GM21526 (cell line): Measurements from ENCODE around the gene KANK3.

Experiments
- ATAC-seq: cut with Tn5 transposase; IDR thresholded peaks from one replicate; pipeline ENCODE4 v1.9.1; 2021; ENCODE audit warnings: moderate library complexity; ENCODE audit not compliant: unreplicated experiment, low FRiP score

Gene KANK3

DNA sequence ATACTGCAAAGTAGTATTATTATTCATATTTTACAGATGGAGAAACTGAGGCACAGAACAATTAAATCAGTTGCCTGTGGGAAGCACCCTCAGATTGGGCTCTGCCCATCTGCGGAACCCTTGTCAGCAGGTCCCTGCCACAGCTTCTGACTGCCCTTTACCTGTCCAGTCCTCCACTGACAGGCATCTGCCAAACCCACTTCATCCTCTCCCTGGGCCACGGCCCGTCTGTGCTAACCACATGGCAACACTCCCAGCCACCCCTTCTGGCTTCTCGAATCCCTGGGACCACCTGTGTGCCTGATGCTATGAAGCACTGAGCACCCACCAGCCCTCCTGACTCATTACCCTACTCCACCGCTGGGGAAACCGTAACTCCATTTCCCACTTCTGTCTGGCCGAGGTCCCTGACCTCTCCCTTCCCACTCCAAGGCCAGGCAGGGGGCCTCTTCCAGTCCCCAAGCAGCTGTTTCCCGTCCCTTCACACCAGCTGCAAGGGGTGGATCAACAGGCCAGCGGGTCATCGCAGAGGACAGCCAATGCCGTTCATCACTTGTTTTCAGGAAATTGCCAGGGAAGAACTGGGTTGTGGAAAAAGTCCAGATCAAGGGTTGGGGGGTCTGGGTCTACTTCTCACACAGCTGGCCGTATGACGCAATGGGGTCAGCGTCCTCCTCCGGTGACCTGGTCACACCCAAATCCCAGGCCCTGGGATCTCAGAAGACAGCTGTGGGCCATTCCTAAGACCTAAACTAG, 2.5 kb downstream of the KANK3 start:
- no peak for ATAC-seq

DNA sequence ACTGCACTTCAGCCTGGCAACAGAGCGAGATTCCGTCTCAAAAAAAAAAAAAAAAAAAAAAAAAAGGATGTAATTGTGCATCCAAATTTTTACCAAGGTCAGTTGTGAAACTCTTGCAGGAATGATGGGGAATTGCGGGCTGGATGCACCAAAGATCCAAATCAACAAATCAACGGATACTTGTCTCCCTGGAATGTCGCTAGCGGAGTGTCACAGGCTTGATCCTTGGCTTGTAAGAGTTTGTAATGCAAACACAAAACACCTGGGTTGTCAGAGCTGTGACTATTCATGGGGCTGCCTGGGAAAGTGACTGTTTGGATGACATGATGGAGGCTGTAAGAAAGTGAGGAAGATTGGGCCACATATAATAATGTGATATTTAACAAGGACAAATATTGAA, 4.2 kb downstream of the KANK3 start:
- no peak for ATAC-seq

DNA sequence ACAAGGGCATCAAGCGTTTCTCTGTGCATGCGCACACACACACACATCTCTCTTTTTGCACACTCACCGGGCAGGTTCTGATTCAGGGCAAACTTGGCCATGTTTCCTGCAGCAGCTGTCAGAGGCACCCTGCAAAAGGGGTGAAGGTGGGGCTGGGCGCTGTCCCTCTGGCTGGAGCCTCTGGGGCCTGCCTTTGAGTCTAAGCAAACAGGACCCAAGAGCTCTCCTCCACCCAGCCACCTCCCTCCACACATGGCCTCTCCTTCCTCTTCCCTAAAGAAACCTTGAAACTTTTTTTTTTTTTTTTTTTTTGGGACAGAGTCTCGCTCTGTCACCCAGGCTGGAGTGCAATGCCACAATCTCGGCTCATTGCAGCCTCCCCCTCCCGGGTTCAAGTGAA, 5.3 kb downstream of the KANK3 start:
- ATAC-seq, result no peak

- ATAC-seq, result no peak
Measured at GRCh38 chr19:8336660-8337059, 6.4 kb downstream of the KANK3 start.

DNA sequence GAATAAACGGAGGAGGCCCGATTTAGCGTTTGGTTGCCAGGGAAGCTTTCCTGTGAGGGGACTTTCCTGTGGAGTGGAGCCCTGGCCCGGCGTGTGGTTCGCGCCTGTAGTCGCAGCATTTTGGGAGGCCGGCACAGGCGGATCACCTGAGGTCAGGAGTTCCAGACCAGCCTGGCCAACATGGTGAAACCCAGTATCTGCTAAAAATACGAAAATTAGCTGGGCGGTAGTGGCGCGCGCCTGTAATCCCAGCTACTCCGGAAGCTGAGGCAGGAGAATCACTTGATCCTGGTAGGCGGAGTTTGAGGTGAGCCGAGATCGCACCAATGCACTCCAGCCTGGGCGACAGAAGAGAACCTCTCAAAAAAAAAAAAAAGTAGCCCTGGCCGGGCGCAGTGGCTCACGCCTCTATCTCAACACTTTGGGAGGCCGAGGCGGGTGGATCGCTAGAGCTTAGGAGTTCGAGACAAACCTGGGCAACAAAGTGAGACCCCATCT, 6.9 kb downstream of the KANK3 start:
- no peak for ATAC-seq

DNA sequence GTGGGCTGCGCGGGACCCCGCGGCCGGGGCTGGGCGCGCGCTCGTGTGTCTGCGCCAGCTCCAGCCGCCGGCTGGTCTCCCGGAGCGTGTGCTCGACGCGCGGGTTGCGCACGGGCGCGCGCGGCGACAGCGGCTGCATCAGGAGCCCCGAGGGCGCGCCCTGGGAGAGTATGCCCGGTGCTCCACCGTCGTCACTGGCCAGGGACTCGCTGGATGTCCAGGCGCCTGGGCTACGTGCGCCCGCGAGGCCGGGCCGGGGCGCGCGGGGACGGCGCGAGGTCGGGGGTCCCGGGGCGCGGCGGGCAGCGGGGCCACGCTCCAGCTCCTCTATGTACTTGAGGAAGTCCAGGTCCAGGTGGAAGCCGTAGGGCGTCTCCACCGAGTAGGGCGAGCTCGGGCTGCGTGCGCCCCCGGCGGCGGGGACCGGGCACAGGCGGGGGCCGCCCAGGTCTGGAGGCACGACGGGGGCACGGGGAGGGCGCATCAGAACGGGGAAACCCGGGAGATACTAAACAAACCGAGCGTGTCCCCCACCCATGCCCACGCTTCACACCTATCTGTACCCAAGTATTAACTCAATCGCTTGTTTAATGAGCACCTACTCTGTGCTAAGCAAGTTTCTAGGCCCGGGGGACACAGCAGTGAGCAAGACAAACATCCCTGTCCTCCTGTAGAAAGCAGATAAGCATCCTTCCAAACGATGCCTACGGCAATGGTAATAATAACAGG, 7.6 kb downstream of the KANK3 start:
- ATAC-seq, result no peak

GRCh38 chr19:8334458-8335342, 8.4 kb downstream of the KANK3 start:
- no peak for ATAC-seq

DNA sequence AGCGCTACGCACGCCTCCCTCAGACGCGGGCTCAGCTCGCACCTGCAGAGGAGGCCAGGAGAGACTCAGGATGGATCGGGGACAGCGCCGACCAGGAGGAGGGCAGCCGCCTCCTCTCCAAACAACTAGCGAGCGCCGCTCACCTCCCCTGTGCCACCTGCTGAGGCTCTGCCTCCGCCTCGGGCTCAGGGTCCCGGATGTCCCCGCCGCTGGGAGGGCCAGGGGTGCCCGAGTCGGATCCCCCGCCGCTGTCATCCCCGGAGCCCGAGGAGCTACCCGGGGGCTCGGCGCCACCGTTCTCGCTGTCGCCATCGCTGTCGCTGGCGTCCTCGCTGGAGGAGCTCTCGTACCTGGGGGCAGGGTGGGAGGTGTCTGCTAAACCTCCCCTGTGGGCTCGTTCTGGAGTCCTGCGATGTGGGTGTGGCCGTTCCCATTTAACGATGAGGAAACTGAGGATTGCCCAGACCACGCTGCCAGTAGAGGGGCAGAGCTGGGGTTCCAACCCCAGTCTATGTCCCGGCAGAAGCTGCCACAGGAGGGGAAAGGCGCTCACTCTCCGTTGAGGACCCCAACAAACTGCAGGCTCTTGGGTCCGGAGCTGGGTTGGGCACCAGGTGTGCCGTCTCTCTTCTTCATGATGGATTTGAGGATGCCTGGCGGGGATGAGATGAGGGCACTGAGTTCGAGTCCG, 9.2 kb downstream of the KANK3 start:
- no peak for ATAC-seq

DNA sequence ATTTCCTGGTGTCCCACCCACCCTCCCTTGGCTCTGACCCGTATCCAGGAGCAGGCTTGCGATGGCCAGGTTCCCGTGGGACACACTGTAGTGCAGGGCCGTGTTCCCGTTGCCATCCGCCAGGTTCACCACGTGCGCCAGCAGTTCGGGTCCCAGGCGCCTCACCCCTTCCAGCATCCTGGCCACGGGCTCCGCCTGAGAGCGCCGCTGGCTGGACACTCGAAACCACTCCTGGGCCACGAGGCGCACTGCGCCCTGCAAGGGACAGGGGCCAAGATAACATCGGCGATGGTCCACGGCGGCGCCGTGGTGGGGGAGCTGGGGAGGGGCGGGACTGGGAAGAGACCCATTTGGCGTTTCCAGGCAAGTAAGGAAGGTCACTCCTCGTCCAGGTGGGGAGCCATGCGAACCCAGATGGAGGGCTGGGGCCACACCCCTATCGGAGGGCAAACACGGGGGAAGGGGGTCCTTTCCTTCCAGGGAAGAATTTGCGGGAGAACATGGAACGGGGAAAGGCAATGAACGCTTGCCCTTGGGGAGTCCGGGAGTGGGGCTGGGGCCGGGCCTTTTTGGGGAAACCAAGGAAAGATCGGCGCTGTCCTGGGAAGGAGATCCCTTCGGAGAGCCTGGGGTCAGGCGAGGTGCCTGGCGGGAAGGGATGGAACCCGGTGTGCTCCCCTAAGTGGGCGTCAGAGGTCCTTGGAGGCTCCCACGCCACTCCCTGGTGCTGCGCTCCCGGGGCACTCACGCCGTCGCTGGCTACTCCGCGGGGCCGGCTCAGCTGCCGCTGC, 9.9 kb downstream of the KANK3 start:
- ATAC-seq, result no peak

DNA sequence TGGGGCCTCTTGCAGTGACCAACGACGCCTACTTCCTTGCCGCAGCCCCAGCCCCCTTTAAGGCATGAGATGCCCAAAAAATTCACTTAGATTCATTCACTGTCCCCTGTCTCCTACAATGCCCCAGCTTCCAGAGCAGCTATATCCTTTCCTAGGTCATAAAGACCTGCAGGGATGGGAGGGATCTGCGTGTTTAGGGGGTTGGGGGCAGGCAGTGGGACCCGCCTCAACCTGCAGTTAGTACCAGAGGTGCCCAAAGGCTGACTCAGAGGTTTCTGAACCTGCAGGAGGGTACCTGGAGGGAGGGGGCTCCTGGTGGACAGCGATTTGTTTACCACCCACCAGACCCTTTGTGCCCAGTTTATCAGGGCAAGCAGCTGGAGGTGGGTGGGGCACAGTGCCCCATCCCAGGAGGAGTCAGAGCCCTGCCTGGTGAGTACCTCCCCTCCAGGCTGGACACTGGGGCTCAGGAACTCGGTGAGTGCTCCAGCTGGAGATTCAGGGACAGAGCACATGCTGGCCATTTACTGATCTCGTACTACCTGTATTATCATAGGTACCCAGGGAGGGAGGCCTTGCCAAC, 11.7 kb downstream of the KANK3 start:
- ATAC-seq, result no peak

DNA sequence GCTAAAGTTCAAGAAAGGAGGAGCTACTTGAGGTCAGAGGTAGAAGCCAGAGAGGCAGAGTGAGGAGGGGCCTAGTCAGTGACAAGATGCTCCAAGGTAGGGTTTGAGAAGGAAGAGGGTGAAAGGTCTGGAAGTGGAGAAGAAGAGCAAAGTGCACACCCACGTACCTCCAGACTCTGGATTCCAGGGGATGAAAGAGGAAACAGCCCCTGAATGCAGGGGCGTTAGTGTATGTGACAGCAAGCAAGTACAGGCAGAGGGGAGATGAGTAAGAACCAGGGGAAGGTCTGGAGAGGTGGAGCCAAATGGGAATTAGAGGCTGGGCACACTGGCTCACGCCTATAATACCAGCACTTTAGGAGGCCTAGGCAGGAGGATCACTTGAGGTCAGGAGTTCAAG, 13.1 kb downstream of the KANK3 start:
- no peak for ATAC-seq

- ATAC-seq, result no peak
Measured at GRCh38 chr19:8325454-8325853, 17.6 kb downstream of the KANK3 start.

GRCh38 chr19:8324186-8325050, 18.6 kb downstream of the KANK3 start:
- no peak for ATAC-seq

GRCh38 chr19:8323781-8324185, 19.3 kb downstream of the KANK3 start:
- ATAC-seq, result no peak

DNA sequence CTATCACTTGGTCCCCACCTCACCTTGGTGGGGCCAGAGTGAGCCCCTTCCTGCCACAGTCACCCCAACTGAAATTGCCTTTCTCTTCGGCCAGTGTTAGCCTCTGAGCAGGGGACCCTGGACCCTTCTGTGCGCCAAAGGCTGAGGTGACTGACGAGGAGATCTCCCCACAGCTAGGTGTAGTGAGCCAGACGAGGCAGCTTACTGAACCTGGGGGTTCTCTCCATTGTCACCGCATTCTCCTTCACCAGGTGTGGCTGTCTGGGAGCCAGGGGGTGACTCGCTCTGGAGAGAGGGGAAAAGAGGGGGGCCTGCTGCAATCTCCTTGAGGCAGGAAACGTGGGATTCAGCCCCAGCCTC, 20.4 kb downstream of the KANK3 start:
- ATAC-seq, result no peak

GRCh38 chr19:8321986-8322637, 20.9 kb downstream of the KANK3 start:
- ATAC-seq, result no peak

DNA sequence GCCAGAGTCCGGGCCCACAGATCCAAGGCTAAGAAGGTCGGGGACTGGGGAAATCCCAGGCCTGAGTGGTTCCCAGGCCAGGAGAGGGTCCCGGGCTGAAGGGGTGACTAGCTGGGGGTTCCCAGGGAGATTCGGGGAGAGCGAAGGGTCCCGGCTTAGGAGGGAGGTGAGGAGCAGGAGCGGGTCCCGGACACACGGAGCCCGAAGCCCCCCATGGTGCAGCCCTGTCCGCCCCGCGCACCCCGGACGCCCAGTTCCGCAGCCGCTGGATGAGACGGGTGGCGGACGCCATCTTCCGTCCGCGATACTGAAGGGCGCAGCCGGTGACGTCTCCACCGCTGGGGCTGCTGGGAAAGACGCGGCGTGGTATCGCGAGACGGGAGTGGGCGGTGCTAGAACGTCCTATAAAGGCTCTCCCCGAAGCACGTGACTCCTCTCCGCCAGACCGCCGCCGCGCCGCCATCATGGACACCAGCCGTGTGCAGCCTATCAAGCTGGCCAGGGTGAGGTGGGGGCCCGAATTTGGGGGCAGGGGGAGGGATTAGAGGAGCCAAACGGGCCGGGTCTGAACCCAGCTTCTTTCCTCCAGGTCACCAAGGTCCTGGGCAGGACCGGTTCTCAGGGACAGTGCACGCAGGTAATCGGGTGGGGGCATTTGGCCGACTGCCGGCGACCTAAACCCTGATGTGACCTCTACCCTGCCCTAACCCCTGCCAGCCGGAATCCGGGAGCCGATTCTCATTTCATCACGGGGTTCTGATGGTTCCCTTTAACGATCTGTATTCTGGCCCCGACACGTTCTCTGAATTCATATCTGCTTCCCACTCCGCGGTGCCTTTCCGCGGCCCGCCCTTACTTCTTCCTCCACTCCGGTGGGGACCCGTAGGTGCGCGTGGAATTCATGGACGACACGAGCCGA, 21.7 kb downstream of the KANK3 start, which contains the start of the genes NDUFA7 and RPS28:
Gene NDUFA7 (minus strand): TSS at position 309 of the 919 bp plus-strand sequence. CDS start 17 bp downstream, at position 292.
Gene RPS28 (plus strand): TSS at position 430 of the 919 bp plus-strand sequence. CDS start 35 bp downstream, at position 465.
- peak; percentile 68 for ATAC-seq
